GM21423 (cell line): ENCODE data around the gene OTOF.

Source experiments
- ATAC-seq: cut with Tn5 transposase; IDR thresholded peaks from one replicate; pipeline ENCODE4 v1.9.1; 2021; ENCODE audit warnings: mild to moderate bottlenecking, moderate library complexity; ENCODE audit not compliant: unreplicated experiment

OTOF gene

DNA sequence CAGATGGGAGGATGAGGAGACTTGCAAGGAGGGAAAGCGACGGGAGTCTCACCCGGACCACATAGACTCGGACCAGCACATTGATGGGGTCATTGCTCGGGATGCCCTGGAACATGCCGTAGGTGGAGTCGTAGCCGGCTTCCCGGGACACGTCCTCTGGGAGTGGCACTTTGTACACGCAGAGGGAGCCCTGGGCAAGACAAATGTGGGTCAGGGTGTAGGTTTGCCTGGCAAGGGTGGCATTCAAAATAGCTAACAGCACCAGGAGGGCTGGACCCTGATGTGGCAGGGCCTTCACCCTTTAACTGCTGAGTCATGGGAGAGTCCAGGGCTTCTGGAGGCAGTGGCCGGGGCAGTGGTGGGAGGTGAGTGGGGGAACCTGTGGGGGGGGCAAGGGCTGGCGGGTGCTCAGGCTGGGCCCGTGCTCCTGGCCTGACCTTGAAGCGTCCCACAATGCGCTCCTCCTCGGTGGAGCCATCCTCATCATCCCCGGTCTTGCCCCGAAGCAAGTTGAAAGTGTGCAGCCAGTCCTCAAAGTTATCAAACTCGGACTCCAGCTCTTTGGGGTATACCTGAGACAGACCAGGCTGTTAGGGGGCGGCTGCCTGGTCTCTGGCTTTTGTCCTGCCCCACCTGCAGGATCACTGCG is 11.1 kb downstream of the OTOF start:
- ATAC-seq, result no peak

DNA sequence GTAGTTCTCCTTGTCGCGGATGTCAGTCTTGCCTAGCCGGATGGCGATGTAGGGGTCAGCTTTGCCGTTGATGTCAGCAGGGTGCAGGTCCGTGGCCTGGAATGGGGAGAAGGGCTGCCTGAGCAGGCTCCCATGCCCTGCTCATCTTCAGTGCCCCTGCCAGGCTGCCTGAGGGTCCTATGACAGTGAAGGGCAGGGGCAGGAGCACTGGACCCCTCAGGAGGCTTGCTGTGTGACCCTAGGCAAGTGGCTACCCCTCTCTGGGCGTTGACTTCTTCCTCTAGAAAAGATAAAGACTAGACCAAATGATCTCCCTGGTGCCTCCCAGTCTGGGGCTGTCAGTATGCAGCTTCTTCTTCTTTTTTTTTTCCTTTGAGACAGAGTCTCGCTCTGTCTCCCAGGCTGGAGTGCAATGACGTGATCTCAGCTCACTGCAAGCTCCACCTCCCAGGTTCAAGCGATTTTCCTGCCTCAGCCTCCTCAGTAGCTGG is 11.9 kb downstream of the OTOF start:
- no peak for ATAC-seq

DNA sequence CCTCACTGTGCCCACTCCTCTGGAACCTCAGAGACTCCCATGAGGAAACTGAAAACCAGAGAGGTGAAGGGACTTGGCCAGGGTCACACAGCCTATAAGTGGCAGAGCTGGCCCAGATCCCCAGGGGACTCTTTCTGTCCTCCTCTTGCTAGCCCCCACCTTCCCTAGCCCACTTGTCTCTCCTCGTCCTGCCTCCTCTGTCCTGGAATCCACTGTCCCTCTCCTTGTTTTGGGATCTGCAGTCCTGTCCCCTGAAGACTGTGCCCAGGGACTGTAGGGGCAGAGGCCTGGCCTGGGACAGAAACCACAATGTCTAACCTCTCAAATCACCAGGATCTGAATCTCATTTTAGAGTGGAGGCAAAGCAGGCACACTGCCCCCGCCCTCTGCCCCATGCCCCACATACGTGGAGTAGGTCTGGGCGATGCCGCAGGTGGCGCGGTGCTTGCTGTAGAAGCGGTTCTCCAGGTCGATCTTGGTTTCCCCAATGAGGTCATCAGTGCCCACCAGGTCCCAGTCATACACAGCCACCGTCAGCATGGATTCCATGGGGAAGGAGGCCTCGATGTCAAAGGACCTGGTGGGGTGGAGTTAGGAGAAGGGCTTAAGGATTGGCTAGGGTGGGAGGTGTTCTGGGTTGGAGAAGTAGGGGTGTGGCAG is 12.5 kb downstream of the OTOF start:
- no peak for ATAC-seq

DNA sequence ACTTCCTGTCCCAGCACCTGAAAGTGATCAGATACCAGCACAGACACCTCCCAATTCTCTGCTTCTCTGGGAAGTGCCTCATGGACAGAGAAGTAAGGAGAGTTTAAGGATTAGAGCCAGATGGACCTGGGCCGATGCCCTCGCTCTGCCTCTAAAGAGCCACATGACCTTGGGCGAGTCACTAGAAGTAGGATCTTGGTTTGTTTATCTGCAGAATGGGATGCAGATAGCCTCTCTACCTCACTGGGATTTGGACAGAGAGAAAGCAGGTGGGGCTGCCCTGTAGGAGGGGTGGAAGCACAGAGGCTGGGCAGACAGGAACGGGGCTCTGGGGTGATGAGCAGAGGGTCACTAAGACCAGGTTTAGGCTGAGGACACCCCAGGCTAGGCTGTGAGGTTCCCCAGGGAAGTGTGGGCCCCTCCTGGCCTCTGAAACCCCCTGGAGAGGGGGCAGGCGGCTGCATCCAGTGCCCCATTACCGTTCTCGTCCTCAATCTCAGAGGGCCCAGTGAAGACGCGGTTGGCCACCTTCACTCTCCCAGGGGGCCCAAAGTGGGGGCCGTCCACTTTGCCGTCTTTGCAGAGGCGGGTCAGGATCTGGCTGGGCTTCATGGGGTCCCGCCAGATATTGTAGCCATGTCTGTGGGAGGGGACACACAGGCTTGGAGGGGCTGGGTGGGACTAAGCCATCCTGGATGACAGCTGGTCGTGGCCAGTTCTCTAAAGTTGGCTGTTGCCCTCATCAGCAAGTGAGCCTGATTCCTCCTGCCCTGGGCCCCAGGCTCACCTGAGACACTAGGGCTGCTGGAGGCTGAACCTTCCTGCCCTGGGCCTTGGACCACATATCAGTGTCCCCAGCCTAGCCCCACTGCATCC is 13.3 kb downstream of the OTOF start:
- ATAC-seq, result no peak

DNA sequence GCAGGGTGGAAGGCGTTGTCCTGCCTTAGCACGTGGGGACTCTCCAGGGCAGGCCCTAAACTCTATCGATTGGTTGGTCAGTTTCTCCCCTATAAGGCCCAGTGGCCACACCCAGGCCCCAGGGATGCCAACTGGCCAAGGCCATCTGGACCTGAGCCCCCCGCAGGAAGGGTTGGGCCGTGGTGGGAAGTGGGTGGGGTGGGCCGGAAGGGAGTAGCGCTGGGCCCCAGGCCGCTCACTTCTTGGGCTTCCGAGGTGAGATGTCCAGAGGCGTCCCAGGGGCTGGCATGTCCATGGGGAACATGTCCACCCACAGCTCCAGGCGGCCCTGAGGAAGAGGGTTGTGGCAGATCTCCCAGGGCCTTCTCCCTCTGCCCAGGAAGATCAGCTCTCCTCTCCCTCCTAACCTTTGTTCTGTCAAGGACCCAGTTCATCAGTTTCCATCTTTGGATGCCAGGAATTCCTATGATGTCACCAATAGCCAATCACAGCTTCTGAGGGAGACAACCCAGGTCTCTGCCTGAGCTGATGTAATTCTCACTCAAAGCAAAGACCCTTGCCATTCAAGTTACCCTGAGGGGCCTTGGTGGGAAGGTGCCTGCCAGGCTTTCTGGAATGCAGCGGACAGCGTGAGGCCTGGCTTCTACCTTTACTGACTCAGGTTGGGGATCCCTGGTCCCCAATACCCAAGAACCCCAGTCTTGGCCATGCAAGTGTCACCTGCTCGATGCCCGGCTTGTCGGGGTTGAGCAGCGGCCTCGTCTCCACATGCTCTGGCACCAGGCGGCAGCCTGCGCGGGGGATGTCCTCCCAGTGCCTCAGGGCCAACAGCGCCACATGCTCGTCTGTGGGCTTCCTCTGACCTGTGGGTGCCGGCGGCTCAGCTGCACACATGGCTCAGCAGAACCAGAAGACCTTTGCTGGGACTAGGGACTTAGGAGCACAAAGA is 14.4 kb downstream of the OTOF start:
- ATAC-seq, result no peak

DNA sequence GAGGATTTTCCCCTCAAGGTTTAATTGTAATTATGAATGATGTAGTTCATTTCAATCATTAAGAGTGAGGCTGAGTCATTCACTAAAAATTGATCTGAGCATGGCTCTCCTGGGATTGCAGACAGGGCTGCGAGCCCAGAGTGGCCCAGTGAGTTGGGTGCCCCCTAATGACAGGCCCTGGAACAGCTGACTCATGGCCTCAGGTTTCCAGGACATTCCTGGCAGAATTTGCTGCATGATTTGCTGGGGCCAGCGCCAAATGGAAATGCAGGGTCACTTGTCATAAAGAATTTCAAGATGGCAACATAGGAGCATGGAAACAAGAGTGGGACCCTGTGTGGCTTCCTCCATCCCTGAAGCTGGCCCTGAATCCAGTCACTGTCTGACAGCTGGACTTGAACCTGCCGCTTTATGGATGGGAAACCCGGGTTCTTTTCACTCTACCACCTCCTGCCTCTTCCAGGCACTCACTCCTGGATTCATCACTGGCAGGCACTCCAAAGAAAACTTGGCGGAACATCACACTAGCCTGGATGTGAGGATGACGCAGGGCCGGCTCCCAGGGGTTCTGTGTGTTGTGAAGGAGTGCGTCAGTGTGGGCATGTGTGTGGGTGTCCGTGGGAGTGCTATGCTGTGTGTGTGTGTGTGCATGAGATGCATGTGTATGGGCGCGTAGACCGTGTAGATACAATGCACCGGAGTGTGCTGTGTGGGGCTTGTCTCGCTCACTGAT is 15.2 kb downstream of the OTOF start:
- ATAC-seq, result no peak

DNA sequence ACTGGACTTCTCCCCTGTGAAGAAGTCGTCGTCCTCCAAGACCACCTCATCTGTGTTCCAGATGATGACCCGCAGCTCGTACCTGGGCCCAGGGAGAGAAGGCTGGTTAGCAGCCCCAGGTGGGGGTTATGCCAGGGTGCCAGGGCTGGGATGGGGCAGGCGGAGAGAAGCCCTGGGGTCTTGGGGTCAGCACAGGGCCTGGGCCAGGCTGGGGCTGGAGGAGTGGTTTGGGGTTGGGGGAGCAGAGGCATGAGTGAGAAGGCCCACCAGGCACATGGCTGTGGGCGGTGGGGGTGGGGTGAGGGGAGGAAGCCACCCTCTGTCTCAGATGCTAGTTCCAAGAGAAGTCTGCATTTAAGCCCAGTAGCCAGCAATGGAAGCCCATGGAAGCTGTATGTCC is 15.8 kb downstream of the OTOF start:
- no peak for ATAC-seq

DNA sequence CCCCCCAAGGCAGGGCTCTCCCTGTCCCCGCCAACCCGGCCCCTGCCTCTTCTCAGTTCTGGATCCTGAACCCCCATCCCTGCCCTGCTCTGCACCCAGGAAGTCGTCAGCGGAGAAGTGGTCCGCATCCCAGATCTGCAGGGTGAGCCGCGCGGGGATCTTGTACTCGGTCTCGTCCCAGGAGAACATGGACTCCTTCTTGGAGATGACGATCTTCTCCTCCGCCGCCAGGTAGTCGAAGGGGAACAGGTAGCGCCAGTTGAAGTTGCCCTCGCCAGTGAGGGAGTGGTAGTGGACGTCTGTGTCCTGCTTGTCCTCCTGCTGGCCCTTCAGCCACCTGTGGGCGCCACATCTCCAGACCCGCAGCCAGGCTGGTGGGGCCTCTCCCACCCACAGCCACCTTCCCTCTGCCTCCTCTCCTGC is 16.3 kb downstream of the OTOF start:
- no peak for ATAC-seq

DNA sequence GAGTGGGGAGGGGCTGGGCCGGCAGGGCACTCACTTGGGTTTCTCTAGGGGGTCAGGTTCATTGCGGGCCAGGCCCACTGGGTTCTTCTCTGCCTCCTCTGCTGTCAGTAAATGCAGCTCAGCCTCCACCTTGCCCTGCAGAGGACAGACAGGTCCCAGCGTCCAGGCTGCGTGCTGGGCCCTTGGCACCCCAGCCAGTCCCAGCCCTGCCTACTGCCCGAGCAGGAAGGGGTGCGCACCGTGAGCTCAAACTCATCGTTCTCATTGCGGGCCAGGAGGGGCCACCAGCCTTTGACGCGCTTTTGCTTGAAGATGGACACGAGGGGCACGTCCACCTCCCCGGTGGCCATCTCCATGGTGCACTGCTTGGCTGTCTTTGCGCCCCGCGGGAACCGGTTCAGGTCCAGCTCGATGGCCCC is 17.3 kb downstream of the OTOF start:
- ATAC-seq, result no peak

DNA sequence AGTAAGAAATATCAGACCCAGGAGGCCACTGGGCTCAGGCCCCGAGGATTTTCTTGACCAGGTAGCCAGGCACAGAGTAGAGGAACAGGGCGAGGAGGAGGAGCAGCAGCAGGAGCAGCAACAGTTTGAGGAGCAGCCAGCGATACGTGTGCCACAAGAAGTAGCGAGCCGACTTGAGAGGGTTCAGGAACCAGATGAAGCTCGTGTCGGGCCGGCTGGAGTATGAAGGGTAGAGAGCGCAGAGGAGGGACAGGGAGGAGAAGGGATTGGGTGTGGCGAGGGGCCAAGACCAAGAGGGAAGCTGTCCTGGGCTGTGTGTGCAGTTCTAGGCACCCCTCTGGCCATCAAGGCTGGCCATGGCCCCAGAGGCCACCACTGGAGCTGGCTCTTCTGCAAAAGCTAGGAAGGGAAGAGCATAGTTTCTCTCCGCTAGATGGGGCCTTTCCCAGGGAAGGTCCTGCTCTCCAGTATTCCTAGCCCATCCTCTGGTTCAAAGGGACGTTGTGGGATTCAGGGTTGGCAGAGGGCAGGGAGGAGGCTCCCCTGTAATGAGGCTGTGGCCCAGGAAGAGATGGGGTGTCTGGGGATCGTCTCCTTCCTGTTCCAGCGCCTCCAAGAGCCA is 17.8 kb downstream of the OTOF start:
- ATAC-seq, result no peak

DNA sequence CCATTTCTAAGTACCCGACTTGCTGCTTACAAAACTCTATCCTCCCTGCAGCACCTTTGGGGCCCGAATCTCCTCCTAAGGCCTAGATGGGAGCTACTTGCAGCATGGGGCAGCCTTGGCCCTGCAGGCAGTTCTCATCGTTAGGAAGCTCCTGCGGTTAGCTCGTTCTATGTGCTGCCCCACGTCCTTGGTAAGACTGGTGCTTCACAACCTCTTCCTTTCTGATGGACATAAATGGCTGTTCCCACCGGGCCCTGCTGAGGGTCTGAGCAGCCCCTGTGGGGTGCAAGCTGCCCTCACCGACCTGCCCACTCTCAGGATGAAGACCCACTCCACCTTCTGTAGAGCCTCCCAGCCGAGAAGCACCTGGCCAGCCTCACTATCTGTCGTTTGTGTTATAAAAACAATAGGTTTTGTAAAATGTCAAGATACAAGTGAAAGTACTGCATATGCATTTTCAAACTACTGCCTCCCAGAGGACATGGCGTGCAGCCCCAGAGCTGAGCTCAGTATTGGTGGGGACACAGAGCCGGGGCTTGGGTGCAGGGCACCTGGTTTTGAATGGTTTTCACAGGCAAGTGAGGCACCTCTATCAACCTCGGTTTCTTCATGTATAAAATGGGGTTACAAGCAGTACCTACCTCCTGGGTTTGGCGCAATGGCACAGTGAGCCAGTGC is 19.4 kb downstream of the OTOF start:
- ATAC-seq, result no peak

DNA sequence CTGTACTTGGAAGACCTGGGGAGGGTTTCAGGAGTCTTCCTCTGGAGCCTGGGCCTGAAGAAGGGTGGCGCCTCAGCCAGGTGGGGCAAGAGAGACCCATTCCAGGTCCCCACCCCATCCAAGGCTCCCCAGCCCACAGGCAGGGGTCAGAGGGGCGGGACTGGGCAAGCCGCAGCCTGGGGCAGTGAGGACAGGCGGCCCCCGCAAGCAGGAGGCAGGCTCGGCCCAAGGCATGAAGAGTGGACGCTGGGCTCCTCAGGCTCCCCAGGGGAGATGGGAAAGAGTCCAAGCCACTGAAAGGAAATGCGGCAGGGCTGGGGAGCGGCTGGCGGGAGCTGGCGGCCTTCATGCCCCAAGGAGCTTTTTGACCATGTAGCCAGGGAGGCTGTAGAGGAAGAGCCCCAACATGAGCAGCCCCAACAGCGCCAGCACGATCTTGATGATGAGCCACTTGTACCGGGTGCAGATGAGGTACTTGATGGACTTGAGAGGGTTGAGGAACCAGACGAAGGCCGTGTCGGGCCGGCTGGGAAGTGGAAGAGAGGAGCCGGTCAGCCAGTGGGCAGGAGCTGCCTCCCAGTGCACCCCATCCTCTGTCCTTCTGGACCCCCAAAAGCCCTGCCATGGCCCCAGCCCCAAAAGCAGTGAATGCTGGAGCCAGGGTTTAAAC is 20.1 kb downstream of the OTOF start:
- ATAC-seq, result no peak

DNA sequence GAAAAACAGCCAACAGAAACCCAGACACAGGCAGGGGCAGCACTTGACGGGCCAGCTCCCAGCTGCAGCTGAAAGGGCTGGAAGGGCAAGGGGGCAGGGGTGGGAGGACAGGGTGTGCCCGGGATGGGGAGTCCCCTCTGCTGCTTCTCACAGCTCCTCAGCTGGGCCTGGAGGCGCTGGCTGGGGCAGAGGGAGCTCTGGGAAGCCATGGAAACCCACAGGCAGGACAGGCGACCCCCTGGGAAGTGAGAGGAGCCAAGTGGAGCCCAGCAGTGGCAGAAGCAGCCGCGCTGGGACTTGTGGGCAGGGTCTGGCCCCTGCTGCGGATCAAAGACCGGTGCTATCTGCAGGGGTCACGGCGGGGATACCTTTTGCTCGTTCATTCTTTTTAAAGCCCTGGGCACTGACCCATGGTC is 20.7 kb downstream of the OTOF start:
- ATAC-seq, result no peak

DNA sequence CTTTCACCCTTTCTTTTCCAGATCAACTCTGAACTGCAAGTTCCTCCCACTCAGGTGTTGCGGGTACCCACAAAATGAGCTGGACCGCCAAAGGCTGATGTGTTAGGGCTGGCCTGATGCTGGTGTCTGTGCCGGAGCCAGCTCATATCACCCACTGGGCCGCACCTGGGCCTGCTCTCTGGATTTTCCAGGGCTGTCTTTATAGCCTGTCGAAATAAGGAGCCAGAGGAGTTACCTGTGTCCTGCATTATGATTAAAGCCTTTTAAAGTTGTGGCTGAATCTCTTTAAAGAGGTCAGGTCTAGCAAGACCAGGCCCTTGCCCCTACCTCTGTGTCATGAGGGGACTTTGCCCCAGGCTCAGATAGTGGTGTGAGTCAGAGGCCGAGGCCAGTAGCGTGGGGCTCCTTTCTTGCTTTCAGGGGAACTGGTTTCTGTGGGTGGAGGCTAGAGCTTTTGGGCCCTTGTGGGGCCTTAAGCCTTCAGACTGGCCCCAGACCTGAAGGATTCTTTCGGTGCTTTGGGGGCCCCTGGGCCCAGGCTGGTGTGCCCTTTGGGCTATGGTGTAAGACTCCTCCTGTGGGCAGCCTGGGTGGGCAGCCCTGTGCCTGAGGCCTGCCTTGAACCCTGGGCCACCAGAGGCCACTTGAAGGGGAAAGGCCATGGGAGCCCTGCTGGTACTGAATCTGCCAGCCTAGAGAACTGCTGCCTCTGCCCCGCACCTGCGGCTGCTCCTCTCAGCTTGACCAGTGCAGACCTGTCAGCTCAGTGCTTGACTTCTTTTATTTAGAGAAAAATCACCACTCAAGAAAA is 21.3 kb downstream of the OTOF start:
- no peak for ATAC-seq

DNA sequence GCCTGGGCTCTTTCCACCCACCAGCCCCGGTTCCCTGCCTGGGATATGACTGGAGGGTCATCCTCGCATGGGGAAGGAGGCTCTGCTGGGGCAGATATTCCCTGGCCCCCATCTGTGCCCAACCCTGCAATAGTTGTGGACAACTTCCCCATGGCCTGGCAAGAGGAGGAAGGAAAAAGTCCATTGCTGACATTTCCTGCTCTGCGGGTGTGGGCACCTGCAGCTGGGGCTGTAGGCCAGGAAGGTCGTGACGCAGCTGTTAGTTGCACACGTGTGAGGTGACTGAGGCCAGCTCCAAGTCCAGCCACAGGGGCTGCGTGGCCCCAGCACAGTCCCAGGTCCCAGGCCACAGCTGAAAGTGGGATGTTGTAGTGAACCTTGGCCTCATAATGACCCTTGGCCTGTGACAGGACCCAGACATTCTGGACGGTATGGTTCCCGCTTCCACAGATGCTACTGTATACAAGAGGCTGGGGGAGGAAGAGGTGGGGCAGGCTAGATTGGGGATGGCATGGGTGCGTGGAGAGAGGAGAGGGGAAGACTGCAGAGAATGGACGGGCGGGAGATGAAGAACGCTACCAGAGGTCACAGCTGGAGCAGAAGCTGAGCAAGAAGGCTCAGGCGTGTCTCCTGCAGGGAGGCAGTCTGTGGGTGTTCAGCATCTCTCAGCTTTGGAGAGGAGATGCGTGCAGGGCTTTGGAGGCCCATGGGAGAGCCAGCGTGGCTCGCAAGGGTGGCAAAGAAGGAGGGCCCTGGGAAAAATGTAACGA is 22.1 kb downstream of the OTOF start:
- ATAC-seq, result no peak

DNA sequence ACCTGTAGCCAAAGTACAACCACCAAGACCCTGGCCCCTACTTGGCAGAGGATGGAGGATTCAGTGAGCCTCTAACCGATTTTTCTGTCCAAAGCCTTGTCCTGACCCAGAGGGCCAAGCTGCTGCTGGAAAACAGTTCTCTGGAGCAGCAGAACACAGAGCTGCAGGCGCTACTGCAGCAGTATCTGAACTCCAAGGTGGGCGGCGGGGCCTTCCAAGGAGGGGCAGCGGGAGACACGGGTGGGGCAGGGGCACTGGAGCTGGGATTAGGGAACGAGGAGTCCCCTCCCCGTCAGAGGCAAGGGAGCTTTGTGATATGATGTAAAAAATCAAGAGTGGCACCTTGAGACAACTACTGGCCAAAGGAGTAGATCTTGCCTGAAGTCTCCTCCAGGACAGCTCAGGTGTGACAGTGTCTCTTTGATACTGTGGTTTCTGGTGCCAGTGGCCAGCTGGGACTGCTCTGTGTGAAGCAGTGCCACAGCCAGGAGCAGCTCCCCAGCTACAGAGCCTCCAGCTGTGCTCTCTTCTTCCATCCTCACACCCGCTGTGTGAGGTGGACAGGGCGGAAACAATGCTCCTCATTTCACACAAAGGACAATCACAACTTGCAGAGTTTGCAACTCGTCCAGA is 22.8 kb downstream of the OTOF start:
- ATAC-seq, result no peak
